GM12878 (cell line): ENCODE data around the gene PMPCA. TPM values are rescaled to one million over a fixed set of nuclear protein-coding genes. Genes with fewer than 3 reads are reported as not detected.

Experiments
- ATAC-seq: fragments of 200-7000 bp; cut with Tn5 transposase; 3 replicates; pipeline ENCODE4 v1.9.1; 2020; ENCODE audit warnings: mild to moderate bottlenecking, moderate library complexity
- BruUV-seq: library from RNA; stranded (reverse); fragments of 400-500 nt; replicated peaks from 2 replicates; lab custom pipeline; 2021; lab: Mats Ljungman, UMichigan
- CTCF ChIA-PET: fragments of 300-600 bp; sonication (Branson Sonifier 250); formaldehyde crosslinking; extraction: SDS; loops from one replicate; lab custom pipeline; 2021; ENCODE audit warnings: inconsistent platforms; lab: Yijun Ruan, JAX
- POLR2A ChIA-PET: fragments of 350-600 bp; formaldehyde crosslinking; extraction: SDS; loops from one replicate; lab custom pipeline; 2021; ENCODE audit warnings: inconsistent platforms; lab: Charles Lee
- RAD21 ChIA-PET: fragments of 300-600 bp; sonication (Branson Sonifier 250); formaldehyde crosslinking; loops from one replicate; lab custom pipeline; 2023; ENCODE audit warnings: antibody characterized with exemption; ENCODE audit not compliant: unreplicated experiment; lab: Charles Lee
- SMC1A ChIA-PET: fragments of 300-600 bp; sonication (Branson Sonifier 250); formaldehyde crosslinking; loops from one replicate; lab custom pipeline; 2023; ENCODE audit not compliant: unreplicated experiment, uncharacterized antibody; lab: Charles Lee
- DNase-seq: peaks from one replicate; pipeline ENCODE4 v3.0.0-alpha.2; 2011; ENCODE audit warnings: low read depth, low spot score
- FAIRE-seq: peaks from 3 replicates; lab custom pipeline; 2011; peaks lifted over from hg19 to GRCh38; lab: Jason Lieb, UNC
- H2AFZ ChIP-seq: 2 replicates; pipeline ENCODE4 v1.6.0; 2011; ENCODE audit warnings: low read depth, low read length, control low read depth; ENCODE audit not compliant: control insufficient read depth
- H3K27ac ChIP-seq: 2 replicates; pipeline ENCODE4 v1.5.1; 2011; ENCODE audit warnings: control low read depth; ENCODE audit not compliant: control insufficient read depth, insufficient read depth
- H3K27me3 ChIP-seq, 2 experiments: replicated peaks in 1 of 2; 2 replicates each; pipeline versions ENCODE4 v1.6.0 to v1.6.1; 2011; ENCODE audit warnings: low read length in 1 of 2; ENCODE audit not compliant: control insufficient read depth in 2 of 2, insufficient read depth in 2 of 2
- H3K36me3 ChIP-seq, 2 experiments: 2 replicates each; pipeline ENCODE4 v1.5.1; 2011; ENCODE audit warnings: low read length in 1 of 2; ENCODE audit not compliant: control insufficient read depth in 2 of 2, insufficient read depth in 2 of 2
- H3K4me1 ChIP-seq: 2 replicates; pipeline ENCODE4 v1.6.1; 2011; ENCODE audit warnings: mild to moderate bottlenecking, low read length, moderate library complexity, mixed read lengths; ENCODE audit not compliant: control insufficient read depth, insufficient read depth
- H3K4me2 ChIP-seq: 2 replicates; pipeline ENCODE4 v1.6.0; 2011; ENCODE audit warnings: control low read depth; ENCODE audit not compliant: control insufficient read depth, insufficient read depth
- H3K4me3 ChIP-seq: fragments of 200-600 bp; sonication (generic); 2 replicates; pipeline ENCODE4 v1.5.1; 2016
- H3K79me2 ChIP-seq: 2 replicates; pipeline ENCODE4 v1.6.0; 2011; ENCODE audit warnings: low read length; ENCODE audit not compliant: control insufficient read depth, insufficient read depth
- H3K9ac ChIP-seq: 2 replicates; pipeline ENCODE4 v1.8.0; 2011; ENCODE audit warnings: low read length, control low read depth, mixed read lengths; ENCODE audit not compliant: control insufficient read depth, insufficient read depth
- H3K9me3 ChIP-seq: replicated peaks from 3 replicates; pipeline ENCODE4 v1.5.1; 2011; ENCODE audit warnings: mild to moderate bottlenecking, low read length; ENCODE audit not compliant: control insufficient read depth, insufficient read depth
- H4K20me1 ChIP-seq: 2 replicates; pipeline ENCODE4 v1.6.0; 2011; ENCODE audit not compliant: control insufficient read depth, insufficient read depth
- ASH2L ChIP-seq: fragments of 300-600, 200-600 bp; sonication (generic); IDR thresholded peaks from 2 replicates; pipeline ENCODE4 v1.6.1; 2017; ENCODE audit warnings: low read depth, mild to moderate bottlenecking, borderline replicate concordance
- CBFB ChIP-seq: IDR thresholded peaks from 2 replicates; pipeline ENCODE4 v1.6.1; 2016; ENCODE audit warnings: antibody characterized with exemption, low read depth
- CBX3 ChIP-seq: fragments of 200-600 bp; sonication (generic); IDR thresholded peaks from 2 replicates; pipeline ENCODE4 v1.6.1; 2016; ENCODE audit warnings: low read depth, borderline replicate concordance
- CEBPB ChIP-seq, 2 experiments: fragments of 150-350 bp in 1 of 2; IDR thresholded peaks; 2 replicates each; pipeline ENCODE4 v1.6.1; 2012 to 2014; ENCODE audit warnings: low read depth in 2 of 2, low read length in 2 of 2, borderline replicate concordance in 1 of 2, inconsistent platforms in 1 of 2
- FOXK2 ChIP-seq: fragments of 450-650 bp; IDR thresholded peaks from 2 replicates; pipeline ENCODE4 v1.6.1; 2017; ENCODE audit warnings: mild to moderate bottlenecking, moderate library complexity
- GATAD2B ChIP-seq: fragments of 450-650 bp; conservative IDR thresholded peaks from 2 replicates; pipeline ENCODE4 v1.6.1; 2017; ENCODE audit warnings: low read depth, mild to moderate bottlenecking, moderate library complexity
- POLR2A ChIP-seq: IDR thresholded peaks from 2 replicates; pipeline ENCODE4 v1.6.1; 2011; ENCODE audit warnings: low read depth, mild to moderate bottlenecking, low read length
- SIN3A ChIP-seq: IDR thresholded peaks from 2 replicates; pipeline ENCODE4 v1.6.1; 2012; ENCODE audit warnings: low read depth, low read length, improper control_type of control experiment
- SREBF1 ChIP-seq: IDR thresholded peaks from 2 replicates; pipeline ENCODE4 v1.6.1; 2012; ENCODE audit warnings: mild to moderate bottlenecking, low read length
- TBL1XR1 ChIP-seq: IDR thresholded peaks from 2 replicates; pipeline ENCODE4 v1.6.1; 2012; ENCODE audit warnings: low read depth, low read length, improper control_type of control experiment
- TCF12 ChIP-seq: IDR thresholded peaks from 2 replicates; pipeline ENCODE4 v1.6.1; 2011; ENCODE audit warnings: low read depth, mild to moderate bottlenecking, low read length
- WRNIP1 ChIP-seq: IDR thresholded peaks from 2 replicates; pipeline ENCODE4 v1.6.1; 2011; ENCODE audit warnings: low read depth, low read length, improper control_type of control experiment, borderline replicate concordance
- WGBS: methylation state at CpG from one replicate; pipeline ENCODE4 v1.1.6; 2016; ENCODE audit warnings: low lambda C conversion rate; ENCODE audit not compliant: insufficient replicate concordance, insufficient coverage; ENCODE audit errors: missing lambda C conversion rate; 5-methylcytosine and 5-hydroxymethylcytosine counted together
- in situ Hi-C: fragments of 300-500 bp; cut with MboI; formaldehyde crosslinking; loops from 9 replicates; pipeline ENCODE4 v1.14.3; 2018; ENCODE audit warnings: mixed read lengths
- intact Hi-C: fragments of 100-400 bp; cut with micrococcal nuclease; formaldehyde crosslinking; loops from one replicate; pipeline ENCODE4 v1.14.2; 2022; ENCODE audit not compliant: unreplicated experiment
- polyA plus RNA-seq, 11 experiments: library from polyadenylated mRNA; depleted of rRNA in 4 of 11; unstranded in 6 of 11; stranded (reverse) in 5 of 11; fragments of >200 nt; fragmentation: Nextera tagmentation in 4 of 11; fragmentation: Illumina TruSeq in 1 of 11; extraction: Ambion mirVana in 4 of 11; extraction: Trizol in 1 of 11; gene quantifications; 1 replicate in 1 of 11; 2 replicates in 10 of 11; pipeline versions ENCODE4 v1.2.1 to v1.2.3, GENCODE V29; 2011 to 2016; ENCODE audit warnings: inconsistent platforms in 2 of 11, missing spikeins in 2 of 11, low read depth in 1 of 11
- total RNA-seq, 4 experiments: library from RNA; depleted of rRNA in 3 of 4; stranded (reverse); fragments of >200 nt in 3 of 4; fragmentation: Illumina TruSeq in 1 of 4; extraction: Trizol in 1 of 4; gene quantifications; 2 replicates each; pipeline versions ENCODE4 v1.2.1 to v1.2.3, GENCODE V29; 2013 to 2021
- TF ChIP-seq, protein P1 (sequence below): fragments of 450-650 bp; IDR thresholded peaks from 2 replicates; pipeline ENCODE4 v1.6.1; 2017; ENCODE audit warnings: low read depth, mild to moderate bottlenecking, moderate library complexity

PMPCA gene
- total and polyA plus RNA-seq, 10 of the 15 experiments (the other 5 are each of a cell fraction or from before 2014, with no cell fraction given): 8.1 to 137 (median 75.7) TPM

DNA sequence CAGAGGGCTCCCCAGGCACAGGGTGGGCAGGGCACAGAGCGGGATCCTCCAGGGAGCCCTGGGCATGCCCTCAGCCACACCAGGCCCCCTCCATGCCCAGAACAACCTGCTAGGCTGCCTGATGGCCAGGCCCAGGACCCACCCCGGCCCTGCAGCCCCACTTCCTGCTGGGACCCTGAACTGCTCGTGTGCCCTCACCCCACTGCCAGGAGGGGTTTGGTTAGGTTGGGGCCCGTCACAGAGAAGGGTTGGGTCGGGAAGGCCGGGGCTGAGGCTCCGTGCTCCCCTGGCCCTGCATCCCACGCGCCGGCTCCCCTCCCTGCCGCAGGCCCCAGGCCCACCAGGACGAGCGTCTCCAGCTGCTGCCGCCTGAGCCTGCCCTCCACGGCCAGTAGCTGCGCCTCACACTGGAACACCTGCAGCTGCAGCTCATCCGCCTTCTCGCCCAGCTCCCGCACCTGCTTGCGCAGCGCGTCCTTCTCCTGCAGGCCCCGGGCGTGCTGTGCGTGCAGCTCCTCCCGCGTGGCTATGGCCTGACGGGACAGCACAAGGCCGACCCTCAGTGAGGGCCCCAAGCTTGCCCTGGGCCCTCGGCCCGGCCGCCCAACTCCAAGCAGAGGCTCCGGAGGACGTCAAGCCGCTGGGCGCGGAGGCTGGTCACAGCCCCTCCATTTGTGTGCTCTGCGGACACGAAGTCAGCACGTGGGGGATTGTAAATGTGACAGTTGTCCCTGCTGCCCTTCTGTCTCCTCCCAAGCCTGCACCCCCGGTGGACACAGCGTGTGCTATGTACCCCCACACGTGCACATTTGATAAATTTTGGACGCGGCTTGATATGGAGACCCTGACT lies 42.9 kb upstream of the PMPCA start:
- FAIRE-seq (no peak), DNase-seq (no peak)
- H3K4me3 ChIP-seq: no peak overlapping the region
- no peaks in the 10 kb centered on the region for H4K20me1 ChIP-seq
- H2AFZ ChIP-seq: no peak overlapping the region
- H3K4me1 ChIP-seq: peaks cover 13% of the 10 kb centered on the region
- ChIA-PET POLR2A (no interaction called here), SMC1A (no interaction called here)
- no peaks in the 10 kb centered on the region for H3K27me3 ChIP-seq
- H3K36me3 ChIP-seq: peaks cover 0 to 1% of the 10 kb centered on the region in 2 experiments; a peak in 2 of 4 replicates
- TF ChIP-seq CBX3 (no peak), TCF12 (no peak), SREBF1 (no peak)
- TF ChIP-seq, all 136 proteins: peak for 0
- Histone ChIP-seq H3K79me2 (no peaks in the 10 kb centered on the region), H3K9ac (no peak overlapping the region), H3K9me3 (no peaks in the 10 kb centered on the region; the same call in 2 of the 3 replicates), H3K4me2 (no peak overlapping the region), H3K27ac (no peak overlapping the region)
- WGBS: 80% methylated on average over 44 of the region's 45 CpGs
- ChIA-PET CTCF (interaction anchor here (1.5 kb wide), 1 partner anchor 52 kb away, joined by 3 read pairs; no protein-coding TSS in a partner anchor), RAD21 (no interaction called here)
- intact Hi-C loops: no loop called here
- BruUV-seq: no TSS peak
- ATAC-seq: no peak
- in situ Hi-C loops: no loop called here

DNA sequence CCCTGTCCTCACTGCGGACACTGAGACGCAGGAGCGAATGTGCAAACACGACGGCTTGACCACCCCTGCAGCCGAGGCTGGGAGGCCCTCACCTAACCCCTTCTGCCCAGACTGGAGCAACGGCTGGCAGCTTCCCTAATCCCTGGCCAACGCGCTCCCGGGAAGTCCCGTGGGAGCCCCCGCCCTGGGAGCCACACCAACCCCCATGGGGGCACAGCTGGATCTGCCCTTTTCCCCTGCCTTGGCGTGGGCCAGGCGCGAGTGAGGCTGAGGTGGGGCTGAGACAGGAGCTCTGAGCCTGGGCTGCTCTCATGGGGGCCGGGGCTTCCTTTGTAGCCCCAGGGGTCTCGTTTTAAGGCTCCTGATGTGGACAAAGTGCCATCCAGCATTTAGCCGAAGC lies 42.3 kb upstream of the PMPCA start:
- H3K9ac ChIP-seq: no peak overlapping the region

More for the DNA sequence above, 42.3 kb upstream of the PMPCA start:
- Histone ChIP-seq H3K27me3 (no peaks in the 10 kb centered on the region), H3K27ac (no peak overlapping the region), H3K4me1 (peaks cover 9% of the 10 kb centered on the region), H3K4me3 (no peak overlapping the region), H3K9me3 (no peaks in the 10 kb centered on the region; the same call in 2 of the 3 replicates)
- no peak for ATAC-seq
- BruUV-seq: no TSS peak
- CTCF ChIA-PET: no interaction called here
- POLR2A ChIA-PET: no interaction called here
- TF ChIP-seq CBFB (no peak), POLR2A (no peak), FOXK2 (no peak), TBL1XR1 (no peak), SIN3A (no peak), CEBPB (IDR thresholded peaks at IDR 0.05; ENCODE audit: borderline replicate concordance in 1 of 2, low read depth in 2 of 2, low read length in 2 of 2) (no peak), GATAD2B (no peak), WRNIP1 (no peak), ASH2L (no peak)
- TF ChIP-seq, protein P1, sequence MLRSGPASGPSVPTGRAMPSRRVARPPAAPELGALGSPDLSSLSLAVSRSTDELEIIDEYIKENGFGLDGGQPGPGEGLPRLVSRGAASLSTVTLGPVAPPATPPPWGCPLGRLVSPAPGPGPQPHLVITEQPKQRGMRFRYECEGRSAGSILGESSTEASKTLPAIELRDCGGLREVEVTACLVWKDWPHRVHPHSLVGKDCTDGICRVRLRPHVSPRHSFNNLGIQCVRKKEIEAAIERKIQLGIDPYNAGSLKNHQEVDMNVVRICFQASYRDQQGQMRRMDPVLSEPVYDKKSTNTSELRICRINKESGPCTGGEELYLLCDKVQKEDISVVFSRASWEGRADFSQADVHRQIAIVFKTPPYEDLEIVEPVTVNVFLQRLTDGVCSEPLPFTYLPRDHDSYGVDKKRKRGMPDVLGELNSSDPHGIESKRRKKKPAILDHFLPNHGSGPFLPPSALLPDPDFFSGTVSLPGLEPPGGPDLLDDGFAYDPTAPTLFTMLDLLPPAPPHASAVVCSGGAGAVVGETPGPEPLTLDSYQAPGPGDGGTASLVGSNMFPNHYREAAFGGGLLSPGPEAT: no peak
- TF ChIP-seq, all 136 proteins: peak for 0
- 48% methylated on average over 18 of the region's 18 CpGs for WGBS
- ChIA-PET SMC1A (no interaction called here), RAD21 (no interaction called here)
- Histone ChIP-seq H2AFZ (no peak overlapping the region), H3K4me2 (no peak overlapping the region), H3K79me2 (no peaks in the 10 kb centered on the region), H3K36me3 (peaks cover 0 to 1% of the 10 kb centered on the region in 2 experiments; a peak in 2 of 4 replicates), H4K20me1 (no peaks in the 10 kb centered on the region)
- DNase-seq (no peak), FAIRE-seq (no peak)
- in situ Hi-C loops (no loop called here), intact Hi-C loops (no loop called here)
